Stimulated activated CD8-positive, alpha-beta memory T cell treated with anti-CD3 and anti-CD28 coated beads, Interleukin-7, amount 100 ng/mL, for 48 hours (primary cell): Measurements from ENCODE around the gene ATXN7L1.
A peak's percentile ranks its signal among the peaks of the same experiment; 100 is the strongest.

Experiments used
- DNase-seq, 2 donors: peaks; one replicate each; pipeline ENCODE4 v3.0.0-alpha.2; 2020; ENCODE audit warnings: low read depth in 1 of 2; ENCODE audit errors: extremely low read depth in 1 of 2

ATXN7L1 gene

DNA sequence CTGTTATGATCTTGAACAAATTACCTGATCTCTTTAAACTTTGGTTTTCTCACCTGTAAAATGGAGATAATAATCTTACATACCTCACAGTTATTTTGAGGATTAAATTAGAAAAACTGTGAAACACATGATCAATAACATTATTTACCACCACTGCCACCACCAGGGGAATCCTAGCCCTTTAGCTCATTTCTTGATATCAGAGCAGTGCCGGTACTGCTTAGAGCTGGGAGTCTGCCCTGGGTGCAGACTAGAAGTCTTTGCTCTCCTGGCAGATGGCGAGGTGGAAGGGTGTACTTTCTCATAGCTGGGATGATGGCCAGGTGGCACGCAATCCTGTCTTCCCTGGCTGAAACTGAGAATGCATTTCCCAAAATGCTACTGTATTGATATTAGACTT lies 282.4 kb downstream of the ATXN7L1 start:
- no peak for DNase-seq

DNA sequence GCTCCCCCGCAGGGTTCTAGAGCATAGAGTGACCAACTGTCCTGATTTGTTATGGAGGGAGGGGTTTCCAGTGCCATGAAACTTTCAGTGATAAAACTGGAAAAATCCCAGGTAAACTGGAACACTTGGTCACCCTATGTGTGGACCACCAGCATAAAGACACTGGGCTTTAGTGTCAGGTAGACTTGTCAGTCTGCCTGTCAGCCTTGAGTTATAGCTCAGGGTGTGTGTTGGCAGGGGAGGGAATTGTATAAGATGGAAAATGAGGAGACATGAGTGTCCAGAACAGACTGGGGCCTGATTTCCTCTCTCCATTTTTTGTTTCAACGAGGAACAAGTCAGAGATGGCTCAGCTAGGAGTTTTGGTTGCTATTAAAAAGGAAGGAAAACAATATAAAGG lies 284.9 kb downstream of the ATXN7L1 start:
- no peak for DNase-seq

DNA sequence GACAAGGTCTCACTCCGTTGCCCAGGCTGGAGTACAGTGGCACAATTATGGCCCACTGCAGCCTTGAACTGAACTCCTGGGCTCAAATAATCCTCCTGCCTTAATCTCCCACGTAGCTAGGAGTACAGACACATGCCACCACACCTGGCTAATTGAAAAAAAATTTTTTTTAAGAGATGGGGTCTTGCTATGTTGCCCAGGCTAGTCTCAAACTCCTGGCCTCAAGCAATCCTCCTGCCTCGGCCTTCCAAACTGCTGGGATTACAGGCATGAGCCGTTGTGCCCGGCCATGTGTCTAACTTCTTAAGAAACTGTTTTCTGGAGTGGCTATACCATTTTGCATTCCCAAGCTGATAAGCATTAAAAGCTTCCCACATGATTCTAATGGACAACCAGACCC lies 285.6 kb downstream of the ATXN7L1 start:
- DNase-seq, result no peak

DNA sequence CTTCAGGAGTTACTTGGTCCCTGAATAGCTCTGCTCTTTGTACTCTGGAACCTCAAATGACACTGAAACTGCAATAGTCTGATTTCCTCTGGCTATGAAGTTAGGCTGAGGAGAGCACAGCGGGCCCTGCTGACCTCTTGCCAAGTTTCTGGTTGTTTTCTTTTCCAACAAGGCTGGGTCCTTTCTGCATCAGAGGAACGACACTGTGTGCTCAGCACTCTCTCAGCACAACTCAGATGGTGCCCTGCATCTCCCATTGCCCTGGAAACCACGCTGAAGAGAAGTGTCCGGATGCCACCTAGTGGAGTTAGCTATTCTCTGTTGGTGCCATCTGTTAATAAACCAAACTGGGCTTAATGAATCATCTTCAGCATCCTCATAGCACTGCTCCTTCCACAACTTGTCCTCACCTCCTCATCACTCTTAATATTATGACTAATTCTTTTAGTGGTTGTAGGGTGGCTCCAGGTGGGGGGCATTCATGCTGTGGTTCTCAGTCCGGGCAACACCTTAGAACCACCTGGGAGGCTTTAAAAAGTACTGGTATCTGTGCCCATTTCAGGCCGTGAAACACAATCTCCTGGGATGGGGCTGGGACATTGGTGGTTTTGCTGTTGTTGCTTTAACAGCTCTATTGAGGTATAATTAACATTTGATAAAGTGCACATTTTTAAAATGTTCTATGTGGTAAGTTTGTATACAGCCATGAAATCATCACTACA lies 286.9 kb downstream of the ATXN7L1 start:
- peak in 1 of 2 donors; percentile 37 for DNase-seq

DNA sequence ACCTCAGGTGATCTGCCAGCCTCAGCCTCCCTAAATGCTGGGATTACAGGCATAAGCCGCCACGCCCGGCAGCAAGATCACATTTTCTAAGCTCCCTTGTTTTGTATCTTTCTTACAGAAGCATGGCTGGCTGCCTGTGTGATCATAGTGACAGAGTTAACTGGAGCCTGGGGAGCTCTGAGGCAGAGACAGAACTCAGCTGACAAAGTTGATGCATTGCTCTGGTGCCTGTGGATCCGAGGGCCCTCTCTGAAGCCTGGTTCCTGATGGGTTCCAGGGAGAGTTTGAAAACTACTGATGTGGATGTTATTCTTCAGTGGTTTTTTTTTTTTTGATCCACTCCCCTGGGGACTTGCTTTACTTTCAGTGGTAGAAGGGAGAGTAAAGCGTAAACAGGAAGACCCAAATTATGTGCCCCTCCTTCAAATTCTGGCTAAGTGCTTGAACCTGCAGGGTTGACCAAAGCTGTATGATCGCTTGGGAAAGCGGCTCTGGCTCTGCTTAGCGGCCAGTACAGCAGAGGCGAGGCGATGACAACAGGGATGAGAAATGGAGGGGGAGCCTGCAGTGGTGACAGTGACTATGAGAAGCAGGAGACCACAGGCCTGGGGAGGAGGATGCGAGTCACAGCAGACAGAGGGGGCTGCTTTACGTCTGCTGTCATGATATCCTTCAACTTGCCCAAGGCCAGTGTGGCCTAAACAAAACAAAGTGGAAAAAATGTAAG lies 288.3 kb downstream of the ATXN7L1 start:
- DNase-seq, result peak in 1 of 2 donors; percentile 13

DNA sequence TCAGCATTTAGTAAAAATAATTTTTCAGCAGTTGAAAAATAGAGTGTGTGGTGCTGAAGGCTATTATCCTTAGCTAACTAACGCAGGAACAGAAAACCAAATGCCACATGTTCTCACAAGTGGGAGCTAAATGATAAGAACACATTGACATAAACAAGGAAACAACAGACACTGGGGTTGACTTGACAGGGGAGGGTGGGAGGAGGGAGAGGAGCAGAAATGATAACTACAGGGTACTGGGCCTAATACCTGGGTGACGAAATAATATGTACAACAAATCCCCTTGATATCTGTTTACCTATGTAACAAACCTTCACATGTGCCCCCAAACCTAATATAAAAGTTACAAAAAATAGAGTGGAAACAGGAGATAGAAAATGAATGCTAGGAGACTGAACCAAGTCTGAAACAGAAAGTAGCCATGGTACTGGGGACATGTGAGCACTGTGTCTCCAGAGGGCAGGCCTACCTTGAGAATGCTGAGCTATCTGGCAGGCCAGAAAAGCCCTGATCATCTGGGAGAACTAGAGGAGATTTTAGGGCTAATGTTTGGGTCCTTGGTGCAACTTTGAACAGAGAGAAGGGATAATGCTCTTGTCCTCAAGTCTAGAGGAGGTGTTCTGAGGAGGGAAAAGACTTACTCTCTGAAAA lies 290.4 kb downstream of the ATXN7L1 start:
- no peak for DNase-seq

DNA sequence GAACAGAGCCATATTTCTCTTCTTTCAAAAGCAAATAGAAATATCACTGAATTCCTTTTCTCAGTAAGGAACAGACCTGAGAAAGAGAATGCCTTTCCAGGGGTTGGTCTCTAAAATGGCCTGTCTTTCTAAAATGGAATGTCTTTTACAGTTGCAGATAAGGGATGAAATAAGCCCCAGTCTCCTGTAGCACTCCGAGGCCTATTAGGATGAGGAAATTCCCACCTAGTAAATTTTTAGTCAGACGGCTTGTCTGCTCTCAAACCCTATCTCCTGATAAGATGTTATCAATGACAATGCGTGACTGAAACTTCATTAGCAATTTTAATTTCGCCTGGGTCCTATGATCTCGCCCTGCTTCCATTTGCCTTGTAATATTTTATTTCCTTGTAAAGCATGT lies 292.2 kb downstream of the ATXN7L1 start:
- DNase-seq, result no peak

DNA sequence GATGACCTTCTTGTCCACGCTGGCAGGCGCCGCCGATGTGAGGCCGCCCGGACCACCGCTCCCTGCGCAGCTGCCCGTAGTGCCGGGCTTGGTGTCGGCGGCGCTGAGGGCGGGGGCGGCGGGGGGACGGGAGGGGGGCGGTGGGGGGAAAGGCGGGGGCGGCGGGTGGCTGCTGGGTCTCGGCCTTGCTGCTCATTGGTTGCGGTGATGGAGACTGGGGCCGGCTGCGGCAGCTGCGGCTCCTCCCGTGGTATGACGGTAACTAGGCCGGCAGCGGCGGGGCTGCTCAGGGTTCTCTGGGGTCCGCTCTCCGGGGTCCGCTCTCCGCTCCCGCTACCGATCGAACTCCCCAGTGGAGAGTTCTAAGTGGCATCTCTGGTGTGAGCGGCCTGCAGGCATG lies 293.3 kb downstream of the ATXN7L1 start:
- DNase-seq, result no peak

DNA sequence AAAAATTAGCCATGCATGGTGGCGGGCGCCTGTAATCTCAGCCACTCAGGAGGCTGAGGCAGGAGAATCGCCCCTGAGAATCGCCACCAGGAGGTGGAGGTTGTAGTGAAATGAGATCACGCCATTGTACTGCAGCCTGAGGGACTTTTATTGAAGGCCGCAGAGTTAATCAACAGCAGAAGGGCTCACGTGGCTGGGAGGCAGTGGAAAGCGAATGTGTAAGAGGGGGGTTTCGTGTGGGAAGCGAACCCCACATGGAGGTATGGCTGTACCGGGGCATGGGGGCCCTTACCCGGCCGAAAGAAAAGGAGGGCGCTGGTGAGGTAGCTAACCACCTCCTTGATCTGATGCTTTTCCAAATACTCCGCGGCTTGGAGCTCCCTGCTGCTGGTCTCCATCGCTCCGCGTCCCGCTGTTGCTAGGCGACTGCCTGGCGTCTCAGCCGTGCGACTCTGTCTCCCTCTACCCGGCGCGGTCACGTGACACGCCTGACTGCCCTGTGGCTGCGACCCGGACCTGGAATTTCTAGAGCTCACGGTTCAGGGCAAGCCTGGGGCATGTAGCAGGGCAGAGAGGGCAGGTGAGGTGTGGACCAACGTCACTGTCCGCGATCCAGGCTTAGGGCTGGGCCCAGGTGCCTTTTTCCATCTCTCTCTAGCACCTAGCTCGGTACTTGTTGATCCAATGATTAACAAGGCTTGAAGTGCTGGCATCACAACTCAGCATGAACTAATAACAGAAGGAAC lies 295.2 kb downstream of the ATXN7L1 start, which contains the start of gene EFCAB10:
Gene EFCAB10, minus strand, starts transcription at position 428 of the 746 bp plus-strand sequence. Its CDS starts 30 bp downstream, at position 398.
- peak; percentile 21 to 58 for DNase-seq

DNA sequence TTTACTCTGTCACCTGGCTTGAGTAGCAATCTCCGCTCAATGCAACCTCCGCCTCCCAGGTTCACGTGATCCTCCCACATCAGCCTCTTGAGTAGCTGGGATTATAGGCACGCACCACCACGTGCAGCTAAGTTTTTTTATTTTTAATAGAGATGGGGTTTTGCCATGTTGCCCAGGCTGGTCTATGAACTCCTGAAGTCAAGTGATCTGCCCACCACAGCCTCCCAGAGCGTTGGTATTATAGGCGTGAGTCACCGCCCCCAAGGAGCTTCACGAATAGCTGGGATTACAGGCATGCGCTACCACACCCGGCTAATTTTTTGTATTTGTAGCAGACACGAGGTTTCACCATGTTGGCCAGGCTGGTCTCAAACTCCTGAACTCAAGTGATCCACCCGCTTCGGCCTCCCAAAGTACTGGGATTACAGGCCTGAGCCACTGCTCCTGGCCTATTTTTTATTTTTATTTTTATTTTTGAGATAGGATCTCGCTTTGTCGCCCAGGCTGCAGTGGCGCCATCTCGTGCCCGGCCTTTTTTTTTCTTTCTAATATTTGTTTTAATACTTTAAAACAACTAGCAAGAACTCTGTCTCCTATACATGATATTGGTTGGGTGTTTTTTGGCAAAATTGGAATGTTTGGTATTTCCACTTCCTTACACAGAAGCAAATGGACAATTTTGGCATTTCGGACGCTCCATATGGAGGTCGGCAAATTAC lies 296.2 kb downstream of the ATXN7L1 start:
- DNase-seq, result no peak

DNA sequence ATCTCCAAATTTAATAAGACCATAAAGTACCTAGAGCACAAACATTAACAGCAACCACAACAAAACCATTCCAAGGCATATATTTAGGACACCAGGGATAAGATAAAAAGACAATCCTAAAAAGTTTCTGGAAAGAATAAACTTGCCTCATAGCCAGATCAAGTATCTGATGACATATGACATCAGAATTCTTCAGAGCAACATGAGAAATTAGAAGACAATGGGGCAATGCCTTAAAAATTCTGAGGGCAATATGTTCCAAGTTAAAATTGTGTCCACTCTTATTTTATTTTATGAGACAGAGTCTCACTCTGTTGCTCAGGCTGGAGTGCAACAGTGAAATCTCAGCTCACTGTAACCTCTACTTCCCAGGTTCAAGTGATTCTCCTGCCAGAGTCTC lies 297.9 kb downstream of the ATXN7L1 start:
- DNase-seq, result no peak

DNA sequence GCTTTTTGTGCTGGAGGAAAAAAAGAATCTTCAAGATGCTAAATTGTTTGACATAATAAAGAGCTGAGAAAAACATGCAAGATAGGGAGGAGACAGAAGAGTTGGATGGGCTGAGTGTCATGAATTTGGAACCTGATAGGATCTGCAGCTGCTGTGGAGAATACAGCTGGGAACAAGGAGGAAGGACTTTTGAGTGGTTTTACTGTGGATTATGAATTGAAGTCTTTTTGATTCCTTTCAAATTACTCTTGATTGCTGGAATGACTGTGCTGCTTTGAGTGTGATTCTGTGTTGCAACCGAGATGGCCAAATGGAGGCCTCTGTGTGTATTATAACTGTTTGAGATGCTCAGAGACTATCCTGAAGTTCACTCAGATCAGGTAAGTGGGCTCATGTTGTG lies 299.1 kb downstream of the ATXN7L1 start:
- DNase-seq, result no peak

DNA sequence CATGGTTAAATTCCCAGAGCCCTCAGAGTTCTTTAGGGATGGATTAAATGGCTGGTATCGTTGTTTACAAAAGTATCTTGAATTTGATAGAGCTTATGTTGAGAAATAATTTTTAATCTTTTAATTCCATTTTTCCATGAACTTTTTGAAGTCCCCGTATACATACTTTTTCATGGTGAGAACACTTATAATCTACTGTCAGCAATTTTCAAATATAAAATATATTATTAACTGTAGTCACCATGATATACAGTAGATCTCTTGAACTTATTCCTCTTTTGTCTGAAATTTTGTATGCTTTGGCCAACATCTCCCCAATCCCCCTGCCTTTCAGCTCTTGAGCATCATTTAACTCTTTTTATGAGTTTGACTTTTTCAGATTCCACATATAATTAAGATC lies 304.5 kb downstream of the ATXN7L1 start:
- no peak for DNase-seq

DNA sequence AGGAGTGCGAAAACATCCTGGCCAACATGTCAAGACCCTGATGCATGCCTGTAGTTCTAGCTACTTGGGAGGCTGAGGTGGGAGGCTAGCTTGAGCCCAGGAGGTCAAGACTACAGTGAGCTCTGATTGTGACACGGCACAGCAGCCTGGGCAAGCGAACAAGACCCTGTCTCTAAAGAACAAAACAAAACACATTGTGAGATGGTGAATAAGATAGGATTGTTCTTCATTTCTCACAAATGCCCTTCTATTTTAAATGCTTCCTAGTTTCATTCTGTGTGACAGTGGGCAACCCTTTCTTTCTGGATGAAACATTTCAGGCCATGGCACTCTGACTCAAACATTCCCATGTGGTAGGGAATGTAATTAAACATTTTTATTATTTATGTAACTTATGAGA lies 308.6 kb downstream of the ATXN7L1 start:
- DNase-seq, result no peak

DNA sequence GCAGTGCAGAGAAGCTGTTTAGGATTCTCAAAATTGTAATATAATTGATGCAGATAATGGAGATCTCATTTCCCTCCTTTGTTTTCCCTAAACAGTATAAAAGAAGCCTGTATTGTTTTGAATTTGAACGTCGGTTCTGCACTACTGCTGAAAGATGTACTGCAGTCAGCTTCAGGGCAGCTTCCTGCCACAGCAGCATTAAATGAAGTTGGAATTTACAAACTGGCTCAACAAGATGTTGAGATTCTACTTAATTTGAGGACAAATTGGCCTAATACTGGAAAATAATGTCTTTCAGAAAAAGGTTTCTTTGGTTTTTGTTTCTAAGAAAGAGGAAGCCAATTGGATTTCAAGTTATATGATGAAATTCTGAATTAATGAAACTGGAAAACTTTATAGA lies 309.4 kb downstream of the ATXN7L1 start:
- no peak for DNase-seq

DNA sequence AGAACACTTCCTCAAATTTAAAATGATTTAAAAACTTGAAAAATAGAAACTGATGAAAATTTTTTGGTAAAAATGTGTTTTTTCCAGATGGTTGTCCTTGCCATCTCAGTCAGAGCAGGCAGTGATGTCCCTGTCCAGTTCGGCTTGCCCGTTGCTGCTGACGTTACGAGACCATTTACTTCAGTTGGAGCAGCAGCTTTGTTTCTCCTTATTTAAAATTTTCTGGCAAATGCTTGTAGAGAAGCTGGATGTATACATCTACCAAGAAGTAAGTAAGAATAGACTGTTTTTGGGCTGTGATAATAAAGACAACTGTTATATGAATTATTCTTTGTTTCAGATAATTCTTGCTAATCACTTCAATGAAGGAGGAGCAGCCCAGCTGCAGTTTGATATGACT lies 311.2 kb downstream of the ATXN7L1 start:
- DNase-seq, result no peak

DNA sequence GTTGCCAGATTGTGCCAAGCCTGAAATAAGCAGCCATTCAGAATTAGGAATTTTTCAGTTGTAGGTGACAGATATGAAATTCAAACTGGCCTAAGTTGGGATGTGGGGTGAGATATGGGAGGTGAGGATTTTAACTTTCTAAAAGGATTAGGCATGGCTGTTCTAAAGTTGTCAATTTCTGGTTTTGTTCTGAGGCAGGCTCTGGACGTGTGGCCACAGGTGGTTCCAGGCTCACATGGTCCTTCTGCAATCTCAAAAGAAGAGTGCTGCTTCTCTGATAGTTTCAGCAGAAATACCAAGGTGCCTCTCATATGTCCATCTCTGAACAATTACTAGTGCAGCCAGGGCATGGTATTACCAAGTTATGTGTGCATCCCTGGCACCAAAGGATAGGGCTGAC lies 316.5 kb downstream of the ATXN7L1 start:
- DNase-seq, result no peak
